H1 (cell line): Measurements from ENCODE around the gene RRP12. TPM values are rescaled to one million over a fixed set of nuclear protein-coding genes. Genes with fewer than 3 reads are reported as not detected.

Source experiments
- RNF2 ChIP-seq: fragments of 200-900, 300-1000 bp; sonication (generic); IDR thresholded peaks from 2 replicates; pipeline ENCODE4 v1.7.1; 2016; ENCODE audit warnings: borderline replicate concordance, low read depth, mild to moderate bottlenecking, antibody characterized with exemption, low read length; ENCODE audit not compliant: poor library complexity, severe bottlenecking; ENCODE audit errors: missing control alignments
- polyA plus RNA-seq, 7 experiments: library from polyadenylated mRNA; depleted of rRNA in 3 of 7; stranded (reverse) in 5 of 7; unstranded in 2 of 7; fragments of >200 nt in 5 of 7; fragments of 200-250 nt in 2 of 7; gene quantifications; 1 replicate in 5 of 7; 2 replicates in 1 of 7; 4 replicates in 1 of 7; pipeline versions ENCODE4 v1.2.1 to v1.2.3, GENCODE V29; 2011 to 2013; ENCODE audit warnings: missing spikeins in 2 of 7, mixed read lengths in 2 of 7
- total RNA-seq: library from RNA; stranded (reverse); fragmentation: NEBNext Ultra II Directional; extraction: Animal tissue kit (Norgen Biotek cat#: 25700); gene quantifications from 2 replicates; pipeline ENCODE4 v1.2.1, GENCODE V29; 2021

Gene RRP12
- total and polyA plus RNA-seq, 2 of the 8 experiments (the other 6 are each of a cell fraction or from before 2014, with no cell fraction given), result 21.0 to 65.8 TPM

GRCh38 chr10:97314671-97315070 is 86.5 kb downstream of the RRP12 start (continued):
- TF ChIP-seq RNF2, result no peak
